ENCODE measurements around the gene PHACTR3. TPM values are rescaled to one million over a fixed set of nuclear protein-coding genes. Genes with fewer than 3 reads are reported as not detected.
"Not testable (repeated sequence)": the region's sequence is repeated elsewhere in the genome, so short reads cannot be mapped to it uniquely, and the experiment has no call there.

PHACTR3 gene
- total RNA-seq, 1 donor from 2014 or later, result not detected

GRCh38 chr20:59848182-59848581 lies 243.8 kb downstream of the PHACTR3 start:
- Mint-ChIP-seq H3K27me3 (ENCODE audit: low read depth) (no peaks in the 10 kb centered on the region), H3K4me3 (ENCODE audit: unreplicated experiment) (no peak overlapping the region), H3K4me1 (ENCODE audit: low read depth) (no peaks in the 10 kb centered on the region), H3K36me3 (ENCODE audit: low read depth) (no peaks in the 10 kb centered on the region), H3K9me3 (ENCODE audit: low read depth) (no peaks in the 10 kb centered on the region), H3K27ac (ENCODE audit: unreplicated experiment) (no peak overlapping the region)
- no peak for TF ChIP-seq CTCF (IDR thresholded peaks at IDR 0.05)
- no peak for DNase-seq (ENCODE audit: low spot score)

- no peak for DNase-seq (ENCODE audit: low spot score)
- H3K9me3 Mint-ChIP-seq (ENCODE audit: low read depth), result no peaks in the 10 kb centered on the region
- no peak overlapping the region for H3K4me3 Mint-ChIP-seq (ENCODE audit: unreplicated experiment)
- H3K36me3 Mint-ChIP-seq (ENCODE audit: low read depth), result no peaks in the 10 kb centered on the region
- TF ChIP-seq CTCF (IDR thresholded peaks at IDR 0.05), result peak; percentile 88
- H3K27me3 Mint-ChIP-seq (ENCODE audit: low read depth), result no peaks in the 10 kb centered on the region
- H3K4me1 Mint-ChIP-seq (ENCODE audit: low read depth), result no peaks in the 10 kb centered on the region
- H3K27ac Mint-ChIP-seq (ENCODE audit: unreplicated experiment), result no peak overlapping the region
Measured at GRCh38 chr20:59850018-59850641, 245.8 kb downstream of the PHACTR3 start.

- not testable (repeated sequence) for H3K27ac Mint-ChIP-seq (ENCODE audit: unreplicated experiment); DNase-seq (ENCODE audit: low spot score); H3K4me1 Mint-ChIP-seq (ENCODE audit: low read depth); H3K9me3 Mint-ChIP-seq (ENCODE audit: low read depth); H3K36me3 Mint-ChIP-seq (ENCODE audit: low read depth); H3K27me3 Mint-ChIP-seq (ENCODE audit: low read depth); H3K4me3 Mint-ChIP-seq (ENCODE audit: unreplicated experiment)
Measured at GRCh38 chr20:59856526-59856925, 252.2 kb downstream of the PHACTR3 start.

GRCh38 chr20:59856941-59857340 lies 252.6 kb downstream of the PHACTR3 start:
- DNase-seq (ENCODE audit: low spot score); H3K4me1 Mint-ChIP-seq (ENCODE audit: low read depth); H3K27me3 Mint-ChIP-seq (ENCODE audit: low read depth); H3K36me3 Mint-ChIP-seq (ENCODE audit: low read depth); H3K27ac Mint-ChIP-seq (ENCODE audit: unreplicated experiment); H3K4me3 Mint-ChIP-seq (ENCODE audit: unreplicated experiment); H3K9me3 Mint-ChIP-seq (ENCODE audit: low read depth): not testable (repeated sequence)

GRCh38 chr20:59857966-59858365 lies 253.6 kb downstream of the PHACTR3 start:
- DNase-seq (ENCODE audit: low spot score), result no peak
- H3K4me1 Mint-ChIP-seq (ENCODE audit: low read depth), result no peaks in the 10 kb centered on the region
- H3K4me3 Mint-ChIP-seq (ENCODE audit: unreplicated experiment), result no peak overlapping the region
- TF ChIP-seq CTCF (IDR thresholded peaks at IDR 0.05), result no peak
- no peaks in the 10 kb centered on the region for H3K27me3 Mint-ChIP-seq (ENCODE audit: low read depth)
- peaks cover 7% of the 10 kb centered on the region for H3K9me3 Mint-ChIP-seq (ENCODE audit: low read depth)
- peaks cover 2% of the 10 kb centered on the region for H3K36me3 Mint-ChIP-seq (ENCODE audit: low read depth)
- H3K27ac Mint-ChIP-seq (ENCODE audit: unreplicated experiment), result no peak overlapping the region

- Mint-ChIP-seq H3K4me3 (ENCODE audit: unreplicated experiment) (no peak overlapping the region), H3K4me1 (ENCODE audit: low read depth) (no peaks in the 10 kb centered on the region), H3K27ac (ENCODE audit: unreplicated experiment) (no peak overlapping the region), H3K9me3 (ENCODE audit: low read depth) (peaks cover 7% of the 10 kb centered on the region), H3K36me3 (ENCODE audit: low read depth) (peaks cover 2% of the 10 kb centered on the region), H3K27me3 (ENCODE audit: low read depth) (no peaks in the 10 kb centered on the region)
- TF ChIP-seq CTCF (IDR thresholded peaks at IDR 0.05), result no peak
- no peak for DNase-seq (ENCODE audit: low spot score)
Measured at GRCh38 chr20:59858425-59858824, 254.1 kb downstream of the PHACTR3 start.
